ELF-1 (cell line): Measurements from ENCODE around the gene TSPAN18.
"Not testable (repeated sequence)": the region's sequence is repeated elsewhere in the genome, so short reads cannot be mapped to it uniquely, and the experiment has no call there.

Experiments used
- DNase-seq: peaks from one replicate; pipeline ENCODE4 v3.0.0-alpha.2; 2016; ENCODE audit warnings: low read depth, low spot score

The TSPAN18 gene

GRCh38 chr11:44868021-44868420, 141.3 kb downstream of the TSPAN18 start:
- no peak for DNase-seq

DNA sequence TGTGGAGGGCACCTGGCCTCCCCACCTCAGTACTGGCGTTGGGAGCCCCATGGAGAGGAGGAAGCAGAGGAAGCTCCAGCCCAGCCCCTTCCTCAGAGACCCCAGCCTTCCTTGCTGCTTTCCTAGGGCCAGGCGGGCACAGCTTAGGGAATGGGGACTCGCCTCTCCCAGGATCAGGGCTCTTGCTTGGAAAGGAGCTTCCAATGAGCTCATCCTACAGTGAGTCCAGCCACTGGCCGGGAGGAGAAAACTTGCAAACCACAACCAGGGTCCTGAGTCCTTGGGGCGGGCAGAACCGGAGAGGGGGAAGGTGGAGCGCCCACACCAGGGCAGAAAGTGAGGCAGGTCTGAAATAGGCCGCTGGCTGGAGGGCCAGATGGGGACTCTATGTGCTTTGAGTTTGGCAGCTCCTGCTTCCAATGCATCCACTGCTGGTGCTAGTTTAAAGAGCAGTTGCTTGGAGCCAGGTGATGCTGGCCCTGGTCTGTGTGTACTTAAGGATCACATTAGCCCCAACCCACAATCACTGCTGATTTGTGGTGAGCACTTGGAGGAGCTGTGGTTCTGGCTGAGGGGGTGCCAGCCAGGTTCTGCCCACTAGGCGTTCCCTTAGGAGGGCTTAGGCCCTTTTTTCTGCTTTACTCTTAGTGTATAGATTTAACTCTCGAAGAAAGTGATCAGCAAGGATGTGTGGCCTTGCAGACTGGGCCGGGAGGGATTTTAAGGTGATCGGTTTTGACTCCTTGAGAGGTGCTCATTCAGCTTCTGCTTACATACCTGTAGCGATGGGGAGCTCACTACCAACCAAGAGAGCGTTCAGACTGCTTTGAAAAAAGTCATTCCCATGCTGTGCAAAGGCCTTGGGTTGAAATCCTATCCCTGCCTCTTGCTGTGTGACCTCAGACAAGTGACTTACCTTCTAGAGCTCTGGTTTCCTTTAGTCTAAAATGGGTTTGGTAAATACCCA, 142.0 kb downstream of the TSPAN18 start:
- DNase-seq: no peak

DNA sequence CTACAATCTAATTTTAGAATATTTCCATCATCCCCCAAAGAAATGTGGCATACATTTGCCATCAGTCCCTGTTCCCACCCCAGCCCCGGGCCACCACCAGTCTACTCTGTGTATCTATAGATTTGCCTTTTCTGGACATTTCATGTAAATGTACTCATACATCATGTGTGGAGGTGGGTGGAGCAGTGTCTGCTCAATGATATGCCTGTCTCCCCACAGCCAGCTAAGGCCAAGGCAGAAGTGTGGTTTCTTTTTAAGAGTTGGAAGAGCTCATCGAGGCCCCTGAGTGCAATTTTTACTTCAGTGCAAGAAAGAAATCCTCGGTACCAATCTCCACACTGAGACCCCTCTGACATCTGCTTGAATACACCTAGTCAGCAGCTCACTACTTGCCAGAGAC, 143.4 kb downstream of the TSPAN18 start:
- no peak for DNase-seq

DNA sequence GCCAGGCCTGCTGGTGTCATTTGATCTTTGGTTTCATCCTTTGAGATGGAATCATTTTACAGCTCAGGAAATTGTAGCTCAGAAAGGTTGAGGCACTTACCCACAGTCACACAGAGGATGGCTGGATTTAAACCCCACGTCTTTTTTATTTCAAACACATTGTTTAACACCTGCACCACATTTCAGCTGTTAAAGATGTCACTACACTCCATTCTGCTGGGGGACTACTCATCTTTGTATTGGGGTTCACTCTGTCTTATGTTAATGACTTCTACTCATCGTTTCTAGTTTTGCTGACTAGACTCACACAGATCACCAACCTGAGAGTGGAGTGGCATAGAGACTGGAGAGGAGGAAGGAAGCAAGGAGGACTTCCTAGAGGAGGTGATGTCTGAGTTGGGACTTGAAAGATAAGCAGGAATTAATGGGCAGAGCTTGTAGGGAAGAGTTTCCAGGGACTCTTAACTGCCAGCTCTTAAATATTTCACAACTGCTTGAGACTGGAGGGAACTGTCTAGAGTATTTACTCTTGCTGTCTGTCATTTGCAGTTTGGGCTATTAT, 143.9 kb downstream of the TSPAN18 start:
- no peak for DNase-seq

- not testable (repeated sequence) for DNase-seq
Observed at GRCh38 chr11:44871682-44872081, 144.9 kb downstream of the TSPAN18 start.

GRCh38 chr11:44872556-44872955, 145.8 kb downstream of the TSPAN18 start:
- DNase-seq: no peak

- no peak for DNase-seq
Observed at GRCh38 chr11:44873537-44873936, 146.8 kb downstream of the TSPAN18 start.

- DNase-seq: no peak
Observed at GRCh38 chr11:44874284-44874683, 147.5 kb downstream of the TSPAN18 start.

DNA sequence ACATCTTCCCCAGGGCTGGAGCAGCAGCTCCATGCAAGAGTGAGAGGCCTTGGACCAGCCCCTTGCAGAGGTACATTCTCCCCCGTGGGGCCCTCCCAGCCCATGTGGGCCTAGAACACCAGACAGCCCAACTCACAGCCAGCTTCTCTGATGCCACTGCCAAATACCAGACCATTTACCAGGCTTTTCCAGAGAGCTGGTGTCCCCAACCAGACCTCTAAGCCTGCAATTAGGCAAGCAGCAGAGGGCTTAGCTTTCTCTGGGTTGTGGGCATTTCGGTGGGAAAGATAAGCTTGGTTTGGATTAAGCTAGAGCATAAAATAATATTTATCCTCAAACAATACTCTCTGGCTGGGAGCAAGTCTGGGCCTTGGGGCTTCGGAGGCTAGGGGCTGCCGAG, 148.3 kb downstream of the TSPAN18 start:
- DNase-seq: no peak

DNA sequence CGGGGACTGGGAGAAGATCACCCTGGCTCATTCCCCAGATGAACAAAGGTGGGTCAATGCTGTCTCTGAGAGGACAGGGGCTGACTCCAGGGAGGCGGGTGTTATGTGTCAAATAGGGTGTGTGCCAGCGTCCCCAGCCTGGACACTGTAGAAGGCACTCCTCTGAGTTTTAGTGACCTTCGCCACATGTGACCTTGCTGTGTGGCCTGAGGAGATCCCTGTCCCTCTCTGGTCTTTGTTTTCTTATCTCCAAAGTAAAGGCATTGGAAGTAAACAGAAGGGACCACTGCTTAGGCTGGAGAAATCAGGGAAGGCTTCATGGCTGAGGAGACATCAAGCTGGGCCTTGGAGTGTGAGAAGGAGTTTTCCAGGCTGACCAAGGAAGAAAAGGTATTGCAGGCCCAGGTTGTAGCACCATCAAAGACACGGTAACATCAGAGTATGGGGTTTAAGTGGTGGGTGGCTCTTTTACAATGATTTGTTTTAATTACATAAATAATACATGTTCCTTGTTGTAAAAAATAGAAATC, 149.5 kb downstream of the TSPAN18 start:
- no peak for DNase-seq

GRCh38 chr11:44876906-44877305, 150.1 kb downstream of the TSPAN18 start:
- no peak for DNase-seq

DNA sequence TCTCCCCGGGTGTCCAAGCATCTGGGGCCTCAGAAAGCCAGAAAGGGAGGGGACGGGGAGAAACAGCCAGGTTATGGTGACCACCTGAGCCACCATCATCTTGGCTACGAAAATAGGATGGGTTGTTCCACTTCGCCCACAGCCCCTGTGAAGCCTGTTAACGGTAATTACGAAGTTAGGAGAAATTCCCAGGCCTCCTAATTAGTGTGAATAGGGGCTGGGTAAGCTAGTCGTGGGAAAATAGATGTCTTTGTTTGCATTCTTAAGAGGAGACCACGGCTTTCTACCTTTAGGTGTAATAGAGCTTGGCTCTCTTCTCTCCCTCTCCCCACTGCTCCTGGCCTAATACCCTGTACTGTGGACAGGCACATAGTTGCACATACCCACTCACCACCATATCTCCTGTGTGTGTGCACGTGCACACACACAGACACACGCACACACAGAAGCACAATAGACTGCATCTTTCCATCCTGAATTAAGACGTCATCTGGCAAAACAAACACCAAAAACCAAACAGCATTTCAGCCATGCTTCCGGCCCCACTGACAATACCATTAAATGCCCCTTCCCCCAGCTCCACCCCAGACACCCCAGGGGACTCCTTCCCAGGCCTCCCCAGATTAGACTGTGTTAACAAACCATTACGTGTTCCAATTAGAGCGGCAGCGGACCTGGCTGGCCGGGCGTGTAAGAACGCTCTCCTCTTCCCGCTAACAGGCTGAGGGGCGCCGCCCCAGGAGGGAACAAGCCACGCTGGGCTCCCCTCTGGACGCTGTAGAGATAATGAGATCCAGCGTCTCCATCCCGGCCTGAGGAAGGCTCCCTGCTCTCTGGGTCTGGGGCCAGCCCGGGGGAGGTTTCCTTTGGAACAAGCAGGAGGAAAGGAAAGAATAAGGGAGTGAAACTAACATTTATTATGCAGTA, 151.1 kb downstream of the TSPAN18 start:
- no peak for DNase-seq

DNA sequence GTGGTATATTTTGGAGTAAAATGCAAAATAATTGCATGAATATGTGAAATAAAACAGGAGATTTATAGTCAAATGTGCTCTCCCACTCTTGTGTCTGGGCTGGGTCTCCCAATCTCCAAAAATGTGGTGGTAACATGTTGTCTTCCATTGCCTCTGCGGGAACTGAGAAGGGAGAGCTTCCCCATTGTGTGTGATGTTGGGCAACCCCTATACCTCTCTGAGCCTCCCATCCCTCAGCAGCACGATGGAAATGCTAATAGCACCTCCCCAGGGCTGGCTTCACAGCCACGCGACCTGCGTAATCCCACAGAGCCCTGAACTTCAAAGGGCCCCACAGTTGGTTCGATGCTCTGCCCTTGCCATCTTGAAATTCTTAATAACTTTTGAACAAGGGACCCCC, 151.9 kb downstream of the TSPAN18 start:
- no peak for DNase-seq

GRCh38 chr11:44879432-44879831, 152.7 kb downstream of the TSPAN18 start:
- DNase-seq: no peak

- DNase-seq: no peak
Observed at GRCh38 chr11:44880511-44880910, 153.7 kb downstream of the TSPAN18 start.

- no peak for DNase-seq
Observed at GRCh38 chr11:44880953-44881352, 154.2 kb downstream of the TSPAN18 start.

GRCh38 chr11:44883277-44883676, 156.5 kb downstream of the TSPAN18 start:
- no peak for DNase-seq

- DNase-seq: no peak
Observed at GRCh38 chr11:44884056-44884455, 157.3 kb downstream of the TSPAN18 start.

DNA sequence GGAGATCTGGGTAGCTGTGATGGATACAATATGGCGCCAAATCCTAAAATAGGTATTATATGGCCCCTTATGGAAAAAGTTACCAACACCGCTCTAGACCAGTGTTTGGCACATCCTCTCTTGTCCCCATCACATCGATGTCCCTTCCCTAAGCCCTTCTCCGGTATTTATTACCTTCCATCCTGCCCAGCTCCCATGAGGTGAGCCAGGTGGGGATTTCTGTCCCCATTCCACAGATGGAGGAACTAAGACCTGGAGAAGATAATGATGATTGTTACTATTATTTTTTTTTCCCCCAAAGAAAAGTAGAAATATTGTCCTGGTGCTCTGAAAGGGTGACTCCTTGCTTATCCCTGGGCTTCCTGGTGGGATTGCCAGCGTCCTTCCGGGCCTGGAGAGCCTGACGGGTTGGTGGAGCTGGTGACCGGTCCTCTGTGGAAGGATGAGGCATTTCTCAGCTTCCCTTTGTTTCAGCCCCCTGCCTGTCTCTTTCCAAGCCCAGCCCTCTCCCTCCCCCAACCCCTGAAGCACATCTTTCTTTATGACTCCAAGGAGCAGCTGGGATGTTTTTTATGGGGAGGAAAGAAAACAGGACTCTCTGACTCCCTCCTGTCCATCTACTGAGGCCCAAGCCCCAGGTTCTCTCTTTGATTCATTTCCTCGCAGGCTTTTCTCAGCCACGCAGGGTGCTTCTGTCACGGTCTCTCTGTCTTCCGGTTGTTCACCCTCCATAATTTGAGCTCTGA, 158.5 kb downstream of the TSPAN18 start:
- no peak for DNase-seq

- DNase-seq: no peak
Observed at GRCh38 chr11:44885919-44886789, 159.4 kb downstream of the TSPAN18 start.
